ENCODE results near the gene ARFGAP3. TPM values are rescaled to one million over a fixed set of nuclear protein-coding genes. Genes with fewer than 3 reads are reported as not detected.
"Not testable (repeated sequence)": the region's sequence is repeated elsewhere in the genome, so short reads cannot be mapped to it uniquely, and the experiment has no call there.

The ARFGAP3 gene
- total and polyA plus RNA-seq, 2 experiments from 2014 or later, result 53.7 to 89.5 TPM

- no peaks in the 10 kb centered on the region for H3K79me2 ChIP-seq
- no peaks in the 10 kb centered on the region for H3K9me2 ChIP-seq (replicated peaks; ENCODE audit: insufficient read depth)
- no peaks in the 10 kb centered on the region for H4K20me1 ChIP-seq (ENCODE audit: insufficient read depth, poor library complexity, severe bottlenecking)
- H2AFZ ChIP-seq, result no peak overlapping the region
- DNase-seq (ENCODE audit: low spot score), result peak; percentile 53
- H3K36me3 ChIP-seq (replicated peaks; ENCODE audit: insufficient read depth, low read depth), result no peaks in the 10 kb centered on the region
- H3K27me3 ChIP-seq, result no peaks in the 10 kb centered on the region
- 63% methylated on average over 6 of the region's 6 CpGs for WGBS (ENCODE audit: low lambda C conversion rate, missing lambda C conversion rate)
- no peak for TF ChIP-seq EZH2 (IDR thresholded peaks at IDR 0.05; ENCODE audit: borderline replicate concordance)
- no peak for TF ChIP-seq CTCF (IDR thresholded peaks at IDR 0.05; ENCODE audit: poor library complexity)
- no peak for TF ChIP-seq EZH2phosphoT487 (IDR thresholded peaks at IDR 0.05; ENCODE audit: low read depth, severe bottlenecking, unreplicated experiment)
- no peak overlapping the region for H3K27ac ChIP-seq
- H3K4me2 ChIP-seq, result no peak overlapping the region
- H3K4me1 ChIP-seq (ENCODE audit: insufficient read depth), result no peaks in the 10 kb centered on the region
- no peaks in the 10 kb centered on the region for H3K9me3 ChIP-seq (ENCODE audit: low read depth)
- H3K4me3 ChIP-seq, result no peak overlapping the region
These were observed 102.4 kb downstream of the ARFGAP3 start for GRCh38 chr22:42754658-42755057.

- no peaks in the 10 kb centered on the region for H3K79me2 ChIP-seq
- 85% methylated on average over 7 of the region's 7 CpGs for WGBS (ENCODE audit: low lambda C conversion rate, missing lambda C conversion rate)
- no peak overlapping the region for H3K4me3 ChIP-seq
- H3K4me1 ChIP-seq (ENCODE audit: insufficient read depth), result no peaks in the 10 kb centered on the region
- H3K9me3 ChIP-seq (ENCODE audit: low read depth), result no peaks in the 10 kb centered on the region
- H2AFZ ChIP-seq, result no peak overlapping the region
- no peaks in the 10 kb centered on the region for H4K20me1 ChIP-seq (ENCODE audit: insufficient read depth, poor library complexity, severe bottlenecking)
- H3K9me2 ChIP-seq (replicated peaks; ENCODE audit: insufficient read depth), result no peaks in the 10 kb centered on the region
- TF ChIP-seq EZH2phosphoT487 (IDR thresholded peaks at IDR 0.05; ENCODE audit: low read depth, severe bottlenecking, unreplicated experiment), result no peak
- TF ChIP-seq EZH2 (IDR thresholded peaks at IDR 0.05; ENCODE audit: borderline replicate concordance), result no peak
- no peak for TF ChIP-seq CTCF (IDR thresholded peaks at IDR 0.05; ENCODE audit: poor library complexity)
- no peaks in the 10 kb centered on the region for H3K27me3 ChIP-seq
- H3K27ac ChIP-seq, result no peak overlapping the region
- H3K36me3 ChIP-seq (replicated peaks; ENCODE audit: insufficient read depth, low read depth), result no peaks in the 10 kb centered on the region
- no peak overlapping the region for H3K4me2 ChIP-seq
- no peak for DNase-seq (ENCODE audit: low spot score)
These were observed 104.2 kb downstream of the ARFGAP3 start for GRCh38 chr22:42752912-42753311.

GRCh38 chr22:42752230-42752746, 104.8 kb downstream of the ARFGAP3 start:
- Histone ChIP-seq H3K4me1 (ENCODE audit: insufficient read depth) (no peaks in the 10 kb centered on the region), H3K27me3 (no peaks in the 10 kb centered on the region), H3K9me3 (ENCODE audit: low read depth) (no peaks in the 10 kb centered on the region), H3K9me2 (replicated peaks; ENCODE audit: insufficient read depth) (no peaks in the 10 kb centered on the region), H3K27ac (no peak overlapping the region), H3K36me3 (replicated peaks; ENCODE audit: insufficient read depth, low read depth) (no peaks in the 10 kb centered on the region), H4K20me1 (ENCODE audit: insufficient read depth, poor library complexity, severe bottlenecking) (no peaks in the 10 kb centered on the region), H3K79me2 (no peaks in the 10 kb centered on the region), H3K4me2 (no peak overlapping the region), H2AFZ (no peak overlapping the region), H3K4me3 (no peak overlapping the region)
- TF ChIP-seq CTCF (IDR thresholded peaks at IDR 0.05; ENCODE audit: poor library complexity), result no peak
- TF ChIP-seq EZH2phosphoT487 (IDR thresholded peaks at IDR 0.05; ENCODE audit: low read depth, severe bottlenecking, unreplicated experiment), result no peak
- no peak for TF ChIP-seq EZH2 (IDR thresholded peaks at IDR 0.05; ENCODE audit: borderline replicate concordance)
- WGBS (ENCODE audit: low lambda C conversion rate, missing lambda C conversion rate), result 75% methylated on average over 12 of the region's 12 CpGs
- no peak for DNase-seq (ENCODE audit: low spot score)

GRCh38 chr22:42750421-42750820, 106.7 kb downstream of the ARFGAP3 start:
- not testable (repeated sequence) for H3K4me2 ChIP-seq; H3K27ac ChIP-seq; DNase-seq (ENCODE audit: low spot score); H3K36me3 ChIP-seq (replicated peaks; ENCODE audit: insufficient read depth, low read depth); H3K4me3 ChIP-seq; H3K9me2 ChIP-seq (replicated peaks; ENCODE audit: insufficient read depth); H3K9me3 ChIP-seq (ENCODE audit: low read depth); H3K79me2 ChIP-seq; H2AFZ ChIP-seq; H4K20me1 ChIP-seq (ENCODE audit: insufficient read depth, poor library complexity, severe bottlenecking); H3K4me1 ChIP-seq (ENCODE audit: insufficient read depth); H3K27me3 ChIP-seq
- 83% methylated on average over 3 of the region's 28 CpGs for WGBS (ENCODE audit: low lambda C conversion rate, missing lambda C conversion rate)
